Gastrocnemius medialis (tissue), 4 donors: ENCODE measurements around the gene ESM1. TPM values are rescaled to one million over a fixed set of nuclear protein-coding genes. Genes with fewer than 3 reads are reported as not detected.

ENCODE experiments used
- ATAC-seq, 2 donors: fragments of 150-250 bp; one replicate each; pipeline ENCODE4 v1.9.1; 2016
- DNase-seq, 2 donors: peaks; one replicate each; pipeline ENCODE4 v3.0.0-alpha.2; 2019
- H3K27ac ChIP-seq, 4 donors: fragments of 200-600 bp; sonication (generic); 1 replicate in 1 of 4; 2 replicates in 3 of 4; pipeline ENCODE4 v1.5.1; 2016 to 2018; ENCODE audit warnings: mild to moderate bottlenecking in 2 of 4, moderate library complexity in 1 of 4
- H3K27me3 ChIP-seq, 3 donors: fragments of 200-600 bp; sonication (generic) in 2 of 3; 1 replicate in 1 of 3; 2 replicates in 2 of 3; pipeline versions ENCODE4 v1.5.1 to v1.6.0; 2016 to 2019; ENCODE audit warnings: mild to moderate bottlenecking in 1 of 3, moderate library complexity in 1 of 3
- H3K36me3 ChIP-seq, 2 donors: fragments of 200-600 bp; sonication (generic) in 1 of 2; one replicate each; pipeline ENCODE4 v1.5.1; 2017 to 2018
- H3K4me1 ChIP-seq, 2 donors: fragments of 200-600 bp; sonication (generic) in 1 of 2; one replicate each; pipeline ENCODE4 v1.5.1; 2016 to 2017; ENCODE audit warnings: mild to moderate bottlenecking in 2 of 2
- H3K4me3 ChIP-seq, 4 donors: fragments of 200-600 bp; sonication (generic) in 3 of 4; 1 replicate in 1 of 4; 2 replicates in 3 of 4; pipeline ENCODE4 v1.5.1; 2016 to 2019; ENCODE audit warnings: mild to moderate bottlenecking in 2 of 4
- H3K9me3 ChIP-seq, 3 donors: fragments of 200-600 bp; sonication (generic) in 2 of 3; 1 replicate in 1 of 3; 2 replicates in 2 of 3; pipeline ENCODE4 v1.5.1; 2016 to 2019
- CTCF ChIP-seq, 5 experiments: fragments of 450-650 bp in 3 of 5; fragments of 200-600 bp in 2 of 5; sonication (generic) in 2 of 5; IDR thresholded peaks in 4 of 5; conservative IDR thresholded peaks in 1 of 5; 1 replicate in 4 of 5; 2 replicates in 1 of 5; pipeline ENCODE4 v1.5.1; 2016 to 2019; ENCODE audit warnings: antibody characterized with exemption in 5 of 5, mild to moderate bottlenecking in 3 of 5, moderate library complexity in 3 of 5
- POLR2A ChIP-seq, 2 donors: fragments of 450-650 bp; IDR thresholded peaks; one replicate each; pipeline ENCODE4 v1.6.1; 2017; ENCODE audit warnings: antibody characterized with exemption in 2 of 2, mild to moderate bottlenecking in 2 of 2, moderate library complexity in 2 of 2
- in situ Hi-C, 4 donors: fragments of 200-750 bp; cut with MboI; loops; one replicate each; pipeline versions ENCODE4 v1.15.0 to v1.8.0; 2017; ENCODE audit warnings: low sequenced_read_pairs in 4 of 4
- intact Hi-C: fragments of 100-400 bp; cut with DNase I; formaldehyde crosslinking; loops from one replicate; pipeline ENCODE4 v1.15.1; 2023; ENCODE audit warnings: low total_unique reads
- total RNA-seq, 4 donors: library from RNA; depleted of rRNA; stranded (reverse); fragments of >200 nt; gene quantifications; one replicate each; pipeline versions ENCODE4 v1.1.0 to v1.2.3, GENCODE V29; 2016

ESM1 gene
- total RNA-seq, 4 donors from 2014 or later: 0.12 to 0.46 TPM; not detected in 2

- Histone ChIP-seq H3K36me3 (no peaks in the 10 kb centered on the region), H3K9me3 (no peaks in the 10 kb centered on the region), H3K4me3 (no peak overlapping the region), H3K27me3 (no peaks in the 10 kb centered on the region), H3K4me1 (no peaks in the 10 kb centered on the region), H3K27ac (no peak overlapping the region)
- intact Hi-C loops: no loop called here
- DNase-seq (no peak), ATAC-seq (no peak)
- in situ Hi-C loops: no loop called here
- no peak for TF ChIP-seq CTCF (IDR thresholded peaks at IDR 0.05 in 4 of 5, conservative IDR thresholded peaks at IDR 0.05 in 1 of 5)
- TF ChIP-seq POLR2A (IDR thresholded peaks at IDR 0.05): no peak
Observed at GRCh38 chr5:54995168-54995567, 9.8 kb upstream of the ESM1 start.

GRCh38 chr5:54994628-54995027, 9.2 kb upstream of the ESM1 start:
- Histone ChIP-seq H3K9me3 (no peaks in the 10 kb centered on the region), H3K27ac (no peak overlapping the region), H3K36me3 (no peaks in the 10 kb centered on the region), H3K27me3 (no peaks in the 10 kb centered on the region), H3K4me3 (no peak overlapping the region), H3K4me1 (no peaks in the 10 kb centered on the region)
- intact Hi-C loops (no loop called here), in situ Hi-C loops (no loop called here)
- DNase-seq (no peak), ATAC-seq (no peak)
- TF ChIP-seq CTCF (IDR thresholded peaks at IDR 0.05 in 4 of 5, conservative IDR thresholded peaks at IDR 0.05 in 1 of 5): no peak
- no peak for TF ChIP-seq POLR2A (IDR thresholded peaks at IDR 0.05)

- Histone ChIP-seq H3K9me3 (no peaks in the 10 kb centered on the region), H3K4me1 (no peaks in the 10 kb centered on the region), H3K27ac (no peak overlapping the region), H3K36me3 (no peaks in the 10 kb centered on the region), H3K27me3 (no peaks in the 10 kb centered on the region), H3K4me3 (no peak overlapping the region)
- TF ChIP-seq POLR2A (IDR thresholded peaks at IDR 0.05) (no peak), CTCF (IDR thresholded peaks at IDR 0.05 in 4 of 5, conservative IDR thresholded peaks at IDR 0.05 in 1 of 5) (no peak)
- intact Hi-C loops (no loop called here), in situ Hi-C loops (no loop called here)
- DNase-seq (no peak), ATAC-seq (no peak)
Observed at GRCh38 chr5:54993318-54993717, 7.9 kb upstream of the ESM1 start.

GRCh38 chr5:54991416-54991815, 6.0 kb upstream of the ESM1 start:
- H3K4me1 ChIP-seq: no peaks in the 10 kb centered on the region
- no peaks in the 10 kb centered on the region for H3K9me3 ChIP-seq
- DNase-seq: no peak
- intact Hi-C loops: no loop called here
- no peaks in the 10 kb centered on the region for H3K27me3 ChIP-seq
- no peak overlapping the region for H3K4me3 ChIP-seq
- no peak overlapping the region for H3K27ac ChIP-seq
- in situ Hi-C loops: no loop called here
- H3K36me3 ChIP-seq: no peaks in the 10 kb centered on the region
- no peak for TF ChIP-seq CTCF (IDR thresholded peaks at IDR 0.05 in 4 of 5, conservative IDR thresholded peaks at IDR 0.05 in 1 of 5)
- TF ChIP-seq POLR2A (IDR thresholded peaks at IDR 0.05): no peak
- ATAC-seq: no peak

GRCh38 chr5:54990841-54991258, 5.5 kb upstream of the ESM1 start:
- TF ChIP-seq CTCF (IDR thresholded peaks at IDR 0.05 in 4 of 5, conservative IDR thresholded peaks at IDR 0.05 in 1 of 5): no peak
- TF ChIP-seq POLR2A (IDR thresholded peaks at IDR 0.05): no peak
- Histone ChIP-seq H3K4me3 (no peak overlapping the region), H3K27me3 (no peaks in the 10 kb centered on the region), H3K4me1 (no peaks in the 10 kb centered on the region), H3K9me3 (no peaks in the 10 kb centered on the region), H3K27ac (no peak overlapping the region), H3K36me3 (no peaks in the 10 kb centered on the region)
- DNase-seq (no peak), ATAC-seq (no peak)
- in situ Hi-C loops: no loop called here
- intact Hi-C loops: no loop called here
